SK-N-SH treated with all-trans-retinoic acid at 6 μM for 48 hours (cell line): ENCODE results near the gene PLEKHG4B.

Experiments
- ATAC-seq: fragments of 200-7000 bp; cut with Tn5 transposase; 3 replicates; pipeline ENCODE4 v1.9.1; 2020; ENCODE audit warnings: mild to moderate bottlenecking, moderate library complexity
- ARNTL ChIP-seq: fragments of 450-650 bp; formaldehyde crosslinking; IDR thresholded peaks from 2 replicates; pipeline ENCODE4 v1.5.0; 2020; ENCODE audit warnings: low read depth, mild to moderate bottlenecking, moderate library complexity, borderline replicate concordance
- BACH2 ChIP-seq: fragments of 250-450 bp; sonication (Bioruptor Pico); IDR thresholded peaks from 2 replicates; pipeline ENCODE4 v1.9.0; 2021; ENCODE audit warnings: mild to moderate bottlenecking, borderline replicate concordance
- ESRRG ChIP-seq: fragments of 250-450 bp; sonication (Bioruptor Pico); IDR thresholded peaks from 2 replicates; pipeline ENCODE4 v1.6.1; 2021; ENCODE audit warnings: mild to moderate bottlenecking
- ISL1 ChIP-seq: fragments of 250-450 bp; sonication (Bioruptor Pico); IDR thresholded peaks from 2 replicates; pipeline ENCODE4 v2.1.2; 2022; ENCODE audit warnings: mild to moderate bottlenecking, moderate library complexity
- OSR1 ChIP-seq: fragments of 250-450 bp; sonication (Bioruptor Pico); IDR thresholded peaks from 2 replicates; pipeline ENCODE4 v1.8.0; 2022; ENCODE audit warnings: moderate library complexity, mild to moderate bottlenecking, inconsistent platforms
- PATZ1 ChIP-seq: fragments of 250-450 bp; sonication (Bioruptor Pico); IDR thresholded peaks from 2 replicates; pipeline ENCODE4 v1.8.0; 2020; ENCODE audit warnings: mild to moderate bottlenecking, moderate library complexity, borderline replicate concordance
- PPARA ChIP-seq: fragments of 250-450 bp; sonication (Bioruptor Pico); IDR thresholded peaks from 2 replicates; pipeline ENCODE4 v1.5.0; 2020; ENCODE audit warnings: mild to moderate bottlenecking, borderline replicate concordance
- RARB ChIP-seq: fragments of 250-450 bp; sonication (Bioruptor Pico); IDR thresholded peaks from 2 replicates; pipeline ENCODE4 v1.8.0; 2021; ENCODE audit warnings: mild to moderate bottlenecking, moderate library complexity
- SNAI2 ChIP-seq: fragments of 250-450 bp; sonication (Bioruptor Pico); IDR thresholded peaks from 2 replicates; pipeline ENCODE4 v1.5.0; 2020; ENCODE audit warnings: mild to moderate bottlenecking, moderate library complexity
- TOX ChIP-seq: fragments of 250-450 bp; sonication (Bioruptor Pico); IDR thresholded peaks from 2 replicates; pipeline ENCODE4 v1.8.0; 2021; ENCODE audit warnings: mild to moderate bottlenecking, moderate library complexity, borderline replicate concordance
- TSHZ2 ChIP-seq: fragments of 250-450 bp; sonication (Bioruptor Pico); IDR thresholded peaks from 2 replicates; pipeline ENCODE4 v1.5.0; 2020; ENCODE audit warnings: mild to moderate bottlenecking, moderate library complexity
- ZC3H10 ChIP-seq: fragments of 250-450 bp; sonication (Bioruptor Pico); IDR thresholded peaks from 2 replicates; pipeline ENCODE4 v1.5.1; 2021; ENCODE audit warnings: mild to moderate bottlenecking, moderate library complexity
- ZFP3 ChIP-seq: fragments of 250-450 bp; sonication (Bioruptor Pico); IDR thresholded peaks from 2 replicates; pipeline ENCODE4 v1.5.0; 2020; ENCODE audit warnings: mild to moderate bottlenecking, moderate library complexity
- ZNF565 ChIP-seq: fragments of 450-650 bp; formaldehyde crosslinking; conservative IDR thresholded peaks from 2 replicates; pipeline ENCODE4 v1.5.0; 2020; ENCODE audit warnings: low read depth, mild to moderate bottlenecking, moderate library complexity
- ZNF8 ChIP-seq: fragments of 450-650 bp; formaldehyde crosslinking; IDR thresholded peaks from 2 replicates; pipeline ENCODE4 v1.5.0; 2020; ENCODE audit warnings: mild to moderate bottlenecking, moderate library complexity

Gene PLEKHG4B

GRCh38 chr5:83029-83428, 8.9 kb upstream of the PLEKHG4B start (continued):
- TF ChIP-seq TSHZ2 (CRISPR knock-in tag) (no peak), BACH2 (CRISPR knock-in tag) (no peak), RARB (no peak), ESRRG (CRISPR knock-in tag) (no peak), ISL1 (CRISPR knock-in tag) (no peak), PATZ1 (no peak)

GRCh38 chr5:85334-85995, 6.5 kb upstream of the PLEKHG4B start:
- no peak for ATAC-seq
- no peak for TF ChIP-seq TOX (CRISPR knock-in tag)
- no peak for TF ChIP-seq ARNTL
- no peak for TF ChIP-seq OSR1 (CRISPR knock-in tag)
- TF ChIP-seq, all 23 proteins: peak for 0

GRCh38 chr5:89337-90286, 2.4 kb upstream of the PLEKHG4B start:
- no peak for TF ChIP-seq ZC3H10
- no peak for TF ChIP-seq ZNF565 (CRISPR knock-in tag)
- TF ChIP-seq ESRRG (CRISPR knock-in tag) = no peak
- TF ChIP-seq PPARA (CRISPR knock-in tag) = no peak
- no peak for ATAC-seq

- ATAC-seq = peak; percentile 47; the same call in 2 of the 3 replicates
- TF ChIP-seq OSR1 (CRISPR knock-in tag) (no peak), ZNF8 (CRISPR knock-in tag) (no peak), SNAI2 (CRISPR knock-in tag) (no peak), TSHZ2 (CRISPR knock-in tag) (no peak), TOX (CRISPR knock-in tag) (no peak), ZFP3 (CRISPR knock-in tag) (no peak), ZNF565 (CRISPR knock-in tag) (no peak), PATZ1 (no peak)
These were observed 1.1 kb upstream of the PLEKHG4B start for GRCh38 chr5:90590-91547.
